HepG2 (cell line): ENCODE measurements around the gene CDKN1A.

Experiments
- E2F2 ChIP-seq: sonication (generic); formaldehyde crosslinking; IDR thresholded peaks from 2 replicates; pipeline ENCODE4 v1.4.0; 2020; ENCODE audit warnings: missing genetic modification reagents, borderline replicate concordance
- EZH2 ChIP-seq: conservative IDR thresholded peaks from 2 replicates; pipeline ENCODE4 v1.6.1; 2012; ENCODE audit warnings: mild to moderate bottlenecking, low read depth, low read length, moderate library complexity
- POLR2A ChIP-seq, 2 experiments: IDR thresholded peaks; 2 replicates each; pipeline ENCODE4 v1.6.1; 2011; ENCODE audit warnings: low read depth in 2 of 2, low read length in 2 of 2, mild to moderate bottlenecking in 1 of 2, moderate library complexity in 1 of 2; ENCODE audit not compliant: insufficient read depth in 1 of 2
- PREB ChIP-seq: sonication (generic); formaldehyde crosslinking; IDR thresholded peaks from 2 replicates; pipeline ENCODE4 v1.4.0; 2020; ENCODE audit warnings: missing genetic modification reagents
- ZBTB43 ChIP-seq: sonication (generic); formaldehyde crosslinking; conservative IDR thresholded peaks from 2 replicates; pipeline ENCODE4 v1.4.0; 2020; ENCODE audit warnings: missing genetic modification reagents
- ZNF780A ChIP-seq: sonication (generic); formaldehyde crosslinking; IDR thresholded peaks from 2 replicates; pipeline ENCODE4 v1.8.0; 2022; ENCODE audit warnings: mild to moderate bottlenecking, missing genetic modification reagents, moderate library complexity

- TF ChIP-seq E2F2 (no peak), PREB (no peak), EZH2 (no peak), ZNF780A (CRISPR knock-in tag) (no peak), POLR2A (IDR thresholded peaks at IDR 0.05; ENCODE audit: insufficient read depth in 1 of 2, low read depth in 2 of 2, low read length in 2 of 2) (no peak), ZBTB43 (CRISPR knock-in tag) (no peak)
Observed at GRCh38 chr6:36719126-36719525, 40.6 kb downstream of the CDKN1A start.
